PFSK-1 (cell line): ENCODE measurements around the gene IPCEF1.

Experiments used
- FOXP2 ChIP-seq: optimal IDR thresholded peaks from 2 replicates; pipeline ENCODE3; 2011; ENCODE audit warnings: borderline replicate concordance, control low read depth, inconsistent platforms; ENCODE audit not compliant: insufficient read depth; ENCODE audit errors: extremely low read length, extremely low read depth
- POLR2AphosphoS5 ChIP-seq: IDR thresholded peaks from 2 replicates; pipeline ENCODE4 v1.6.1; 2012; ENCODE audit warnings: low read depth, mild to moderate bottlenecking, control low read depth, low read length, moderate library complexity
- REST ChIP-seq, 2 experiments: IDR thresholded peaks; 2 replicates each; pipeline versions ENCODE4 v1.6.1 to v1.8.0; 2011 to 2012; ENCODE audit warnings: low read depth in 2 of 2, low read length in 2 of 2, control low read depth in 1 of 2, inconsistent platforms in 1 of 2, mild to moderate bottlenecking in 1 of 2, moderate library complexity in 1 of 2; ENCODE audit not compliant: insufficient read depth in 1 of 2
- TAF1 ChIP-seq: IDR thresholded peaks from 2 replicates; pipeline ENCODE4 v1.6.1; 2012; ENCODE audit warnings: low read length, control low read depth, borderline replicate concordance; ENCODE audit not compliant: insufficient read depth

DNA sequence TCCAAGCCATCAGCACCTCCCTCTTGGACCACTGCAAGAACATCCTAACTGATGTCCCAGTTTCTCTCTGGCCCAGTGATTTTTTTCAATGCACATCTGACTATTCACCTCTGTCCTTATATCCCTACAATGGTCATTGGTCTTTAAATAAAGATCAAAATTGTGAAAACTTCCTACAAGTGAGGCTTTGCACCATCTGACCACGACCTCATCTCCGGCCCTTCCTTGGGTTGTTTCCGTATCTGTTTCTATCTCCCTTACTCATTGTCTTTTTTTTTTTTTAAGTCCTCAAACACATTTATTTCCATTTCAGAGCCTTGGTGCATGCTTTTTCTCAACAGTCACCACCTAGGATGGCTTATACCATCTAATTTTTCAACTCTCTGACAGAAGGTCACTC, 88.1 kb downstream of the IPCEF1 start:
- no peak for TF ChIP-seq REST (IDR thresholded peaks at IDR 0.05; ENCODE audit: insufficient read depth in 1 of 2, low read depth in 2 of 2, low read length in 2 of 2)
- TF ChIP-seq TAF1: no peak
- TF ChIP-seq FOXP2: no peak
- no peak for TF ChIP-seq POLR2AphosphoS5
